Stomach (tissue), 4 donors: ENCODE measurements around the gene RANBP17.

Experiments used
- CTCF ChIP-seq, 7 experiments: fragments of 450-650 bp in 4 of 7; fragments of 200-600 bp in 3 of 7; sonication (generic) in 3 of 7; IDR thresholded peaks; one replicate each; pipeline ENCODE4 v1.5.1; 2016 to 2019; ENCODE audit warnings: antibody characterized with exemption in 7 of 7, control low read depth in 2 of 7, mild to moderate bottlenecking in 1 of 7
- POLR2AphosphoS5 ChIP-seq, 3 donors: sonication (generic); formaldehyde crosslinking; IDR thresholded peaks; one replicate each; pipeline ENCODE4 v1.6.1; 2016; ENCODE audit warnings: antibody characterized with exemption in 3 of 3

GRCh38 chr5:170818232-170818631, 43.6 kb upstream of the RANBP17 start:
- TF ChIP-seq CTCF (IDR thresholded peaks at IDR 0.05), result no peak
- no peak for TF ChIP-seq POLR2AphosphoS5 (IDR thresholded peaks at IDR 0.05)
